Esophagus squamous epithelium (tissue), 4 donors: Measurements from ENCODE around the gene APOL4.

Source experiments
- CTCF ChIP-seq, 6 experiments: fragments of 450-650 bp in 4 of 6; fragments of 200-600 bp in 2 of 6; sonication (generic) in 2 of 6; IDR thresholded peaks; one replicate each; pipeline ENCODE4 v1.5.1; 2016 to 2019; ENCODE audit warnings: antibody characterized with exemption in 6 of 6, mild to moderate bottlenecking in 4 of 6, moderate library complexity in 4 of 6
- POLR2A ChIP-seq, 4 donors: fragments of 450-650 bp; IDR thresholded peaks; one replicate each; pipeline ENCODE4 v1.6.1; 2017; ENCODE audit warnings: antibody characterized with exemption in 4 of 4, mild to moderate bottlenecking in 4 of 4, moderate library complexity in 3 of 4

- no peak for TF ChIP-seq CTCF (IDR thresholded peaks at IDR 0.05)
- no peak for TF ChIP-seq POLR2A (IDR thresholded peaks at IDR 0.05)
Measured at GRCh38 chr22:36223504-36223903, 21.9 kb upstream of the APOL4 start.
